Large intestine (tissue), 3 donors: ENCODE data around the gene WDR43. TPM values are rescaled to one million over a fixed set of nuclear protein-coding genes. Genes with fewer than 3 reads are reported as not detected.
"Not testable (repeated sequence)": the region's sequence is repeated elsewhere in the genome, so short reads cannot be mapped to it uniquely, and the experiment has no call there.

Experiments used
- DNase-seq, 2 donors: peaks; one replicate each; pipeline versions ENCODE4 v3.0.0 to v3.0.0-alpha.2; 2013
- H3K27ac ChIP-seq: one replicate; pipeline ENCODE4 v1.5.1; 2013; ENCODE audit warnings: low read length
- H3K27me3 ChIP-seq: 2 replicates; pipeline ENCODE4 v1.6.1; 2013; ENCODE audit warnings: low read length; ENCODE audit not compliant: control insufficient read depth, insufficient read depth
- H3K36me3 ChIP-seq: 2 replicates; pipeline ENCODE4 v1.6.1; 2013; ENCODE audit warnings: low read length; ENCODE audit not compliant: control insufficient read depth, insufficient read depth
- H3K4me1 ChIP-seq: one replicate; pipeline ENCODE4 v1.6.1; 2013; ENCODE audit warnings: low read length; ENCODE audit not compliant: control insufficient read depth, insufficient read depth
- H3K4me3 ChIP-seq: one replicate; pipeline ENCODE4 v1.5.1; 2013; ENCODE audit warnings: low read length
- H3K9me3 ChIP-seq: one replicate; pipeline ENCODE4 v1.6.1; 2013; ENCODE audit warnings: mild to moderate bottlenecking, low read depth, low read length, moderate library complexity; ENCODE audit not compliant: control insufficient read depth
- WGBS: methylation state at CpG from one replicate; pipeline ENCODE4 v1.1.5; 2013; ENCODE audit warnings: low lambda C conversion rate; ENCODE audit not compliant: insufficient coverage; 5-methylcytosine and 5-hydroxymethylcytosine counted together
- polyA plus RNA-seq: library from polyadenylated mRNA; unstranded; fragments of 120-200 nt; gene quantifications from one replicate; pipeline ENCODE4 v1.2.1, GENCODE V29; 2013

The WDR43 gene
- polyA plus RNA-seq, 1 donor: 34.7 TPM

DNA sequence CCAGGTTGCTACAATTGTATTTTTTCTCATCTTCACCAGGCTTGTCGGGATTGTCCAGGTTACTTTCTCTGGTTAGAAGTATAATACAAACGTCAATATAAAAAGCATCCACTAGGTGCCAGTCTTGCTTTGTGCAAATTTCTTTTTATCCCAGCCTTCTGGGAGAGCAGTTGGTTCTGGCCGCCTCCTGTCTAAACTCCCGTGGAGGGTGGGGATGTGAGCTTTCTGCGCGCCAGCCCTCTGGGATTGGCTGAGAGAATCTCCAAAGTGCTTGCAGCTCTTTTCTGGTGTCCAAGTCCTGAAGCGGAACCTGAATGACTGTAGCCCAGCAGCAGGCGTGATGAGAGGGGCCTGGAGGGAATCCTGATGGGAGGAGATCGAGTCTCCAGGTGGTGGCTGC is 64.2 kb downstream of the WDR43 start:
- Histone ChIP-seq H3K4me1 (peaks cover 4% of the 10 kb centered on the region), H3K4me3 (no peak overlapping the region), H3K27me3 (peaks cover 3% of the 10 kb centered on the region), H3K27ac (no peak overlapping the region), H3K36me3 (no peaks in the 10 kb centered on the region), H3K9me3 (no peaks in the 10 kb centered on the region)
- peak in 1 of 2 donors; percentile 49 for DNase-seq
- WGBS: 0% methylated on average over 1 of the region's 9 CpGs

DNA sequence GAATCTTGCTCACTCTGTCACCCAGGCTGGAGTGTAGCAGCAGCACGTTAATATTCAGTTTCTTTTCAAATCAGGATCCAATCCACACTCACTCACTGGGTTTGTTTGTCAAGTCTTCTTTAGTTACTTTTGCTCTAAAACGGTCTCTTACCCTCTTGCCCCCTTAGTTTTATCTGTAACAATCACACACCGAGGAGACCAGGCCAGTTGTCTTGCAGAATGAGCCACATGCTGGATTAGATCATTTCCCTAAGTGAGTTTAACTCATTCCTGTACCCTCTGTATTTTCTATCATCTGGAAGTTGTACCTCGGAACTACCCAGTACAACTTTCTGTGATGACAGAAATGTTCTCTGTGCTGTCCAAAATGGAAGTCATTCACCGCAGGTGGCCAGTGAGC is 65.9 kb downstream of the WDR43 start:
- WGBS: 41% methylated on average over 3 of the region's 5 CpGs
- no peak for DNase-seq
- Histone ChIP-seq H3K4me1 (peaks cover 4% of the 10 kb centered on the region), H3K4me3 (no peak overlapping the region), H3K27ac (no peak overlapping the region), H3K27me3 (peaks cover 3% of the 10 kb centered on the region), H3K36me3 (no peaks in the 10 kb centered on the region), H3K9me3 (no peaks in the 10 kb centered on the region)

DNA sequence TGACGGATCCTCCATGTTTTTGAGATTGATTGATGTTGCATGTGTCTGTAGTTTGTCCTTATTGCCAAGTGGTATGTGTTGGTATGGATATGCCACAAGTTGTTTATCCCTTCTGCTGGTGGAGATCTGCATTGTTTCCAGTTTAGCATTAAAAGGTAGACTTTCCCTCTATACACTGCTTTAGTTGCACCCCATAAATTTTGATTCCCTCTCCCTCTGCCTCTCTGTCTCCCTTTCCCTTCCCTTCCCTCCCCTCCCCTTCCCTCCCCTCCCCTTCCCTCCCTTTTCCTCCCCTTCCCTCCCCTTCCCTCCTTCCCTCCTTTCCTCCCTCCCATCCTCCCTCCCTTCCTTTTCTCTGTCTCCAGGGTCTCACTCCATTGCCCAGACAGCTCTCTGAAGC is 68.0 kb downstream of the WDR43 start:
- Histone ChIP-seq H3K4me1 (peaks cover 4% of the 10 kb centered on the region), H3K4me3 (no peak overlapping the region), H3K36me3 (no peaks in the 10 kb centered on the region), H3K9me3 (no peaks in the 10 kb centered on the region), H3K27me3 (peaks cover 3% of the 10 kb centered on the region), H3K27ac (no peak overlapping the region)
- WGBS: no CpG with 5 or more reads among the region's 1 CpG
- no peak for DNase-seq

DNA sequence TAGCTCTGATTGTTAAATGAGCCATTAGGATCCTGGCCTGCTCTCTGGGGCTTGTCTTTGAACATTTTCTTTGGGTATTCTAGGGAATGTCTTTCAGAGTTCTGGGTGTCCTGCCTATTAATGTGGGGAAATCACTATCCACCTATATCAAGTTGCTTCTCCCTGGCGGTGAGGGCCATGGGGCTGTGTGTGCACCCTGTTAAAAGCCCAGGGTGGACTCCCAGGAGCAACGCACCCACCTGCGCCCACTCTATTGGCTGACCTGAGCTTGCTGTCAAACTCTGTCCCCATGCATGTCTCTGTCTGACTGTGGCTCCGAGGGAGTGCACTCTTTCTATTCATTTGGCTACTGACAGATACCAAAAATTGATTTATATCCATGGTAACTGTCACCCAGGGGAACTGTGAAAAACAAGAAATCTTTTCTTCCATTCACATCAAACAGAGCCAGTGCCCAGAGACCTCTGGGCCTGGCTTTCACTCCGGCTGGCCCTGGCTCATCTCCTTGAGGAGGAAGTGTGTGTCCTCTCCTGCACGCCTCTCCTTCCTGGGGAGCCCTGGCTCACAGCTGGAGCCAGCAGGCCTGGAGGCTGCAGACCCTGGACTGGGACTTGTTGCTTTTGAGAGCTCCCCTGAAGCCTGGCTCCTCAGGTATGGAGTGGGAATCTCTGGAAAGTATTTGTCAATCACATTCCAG is 76.1 kb downstream of the WDR43 start:
- H3K4me3 ChIP-seq: no peak overlapping the region
- H3K4me1 ChIP-seq: no peaks in the 10 kb centered on the region
- WGBS: no CpG with 5 or more reads among the region's 6 CpGs
- H3K36me3 ChIP-seq: no peaks in the 10 kb centered on the region
- H3K9me3 ChIP-seq: no peaks in the 10 kb centered on the region
- H3K27me3 ChIP-seq: no peaks in the 10 kb centered on the region
- DNase-seq: no peak
- H3K27ac ChIP-seq: no peak overlapping the region

DNA sequence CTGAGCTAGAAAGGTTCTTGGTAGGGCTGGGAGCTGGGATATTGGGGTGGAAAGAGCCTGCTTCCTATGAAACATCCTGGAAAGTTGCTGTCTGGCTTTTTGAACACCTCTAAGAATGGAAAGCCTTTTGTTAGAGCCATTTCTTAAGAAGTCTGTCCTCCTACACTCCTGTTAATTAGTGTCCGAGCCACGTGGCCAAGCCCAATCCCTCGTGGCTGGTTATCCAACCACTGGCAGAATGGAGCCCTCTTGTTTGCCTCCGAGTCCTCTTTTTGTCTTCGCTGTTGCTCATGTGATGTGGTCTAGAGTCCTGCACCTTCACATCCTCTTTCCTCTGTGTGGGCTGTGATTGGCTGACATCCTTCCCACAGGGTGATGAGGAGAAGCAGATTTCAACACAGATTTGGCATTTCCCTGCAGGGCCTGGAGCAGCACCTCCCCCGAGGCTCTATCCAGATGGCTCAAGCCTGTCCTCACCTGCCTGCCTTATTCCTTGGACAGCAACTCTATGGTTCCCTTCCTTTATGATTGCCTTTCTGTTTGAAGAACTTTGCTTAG is 78.4 kb downstream of the WDR43 start:
- Histone ChIP-seq H3K4me3 (no peak overlapping the region), H3K36me3 (no peaks in the 10 kb centered on the region), H3K27ac (no peak overlapping the region), H3K9me3 (no peaks in the 10 kb centered on the region), H3K27me3 (no peaks in the 10 kb centered on the region), H3K4me1 (no peaks in the 10 kb centered on the region)
- 80% methylated on average over 1 of the region's 6 CpGs for WGBS
- no peak for DNase-seq

DNA sequence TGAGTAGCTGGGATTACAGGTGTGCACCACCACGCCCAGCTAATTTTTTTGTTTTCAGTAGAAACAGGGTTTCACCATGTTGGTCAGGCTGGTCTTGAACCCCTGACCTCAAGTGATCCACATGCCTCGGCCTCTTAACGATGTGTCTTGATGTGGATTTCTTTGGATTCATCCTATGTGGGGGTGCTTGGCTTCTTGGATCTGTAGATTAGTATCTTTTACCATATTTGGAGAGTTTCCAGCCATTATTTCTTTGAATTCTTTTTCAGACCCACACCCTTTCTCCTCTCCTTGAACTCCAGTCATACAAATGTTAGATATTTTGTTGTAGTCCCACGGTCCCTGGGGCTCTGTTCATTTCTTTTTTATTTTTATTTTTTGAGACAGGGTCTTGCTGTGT is 79.8 kb downstream of the WDR43 start:
- no peaks in the 10 kb centered on the region for H3K9me3 ChIP-seq
- no peaks in the 10 kb centered on the region for H3K36me3 ChIP-seq
- no peak overlapping the region for H3K4me3 ChIP-seq
- DNase-seq: no peak
- H3K27me3 ChIP-seq: no peaks in the 10 kb centered on the region
- no peaks in the 10 kb centered on the region for H3K4me1 ChIP-seq
- no CpG with 5 or more reads among the region's 4 CpGs for WGBS
- H3K27ac ChIP-seq: no peak overlapping the region

DNA sequence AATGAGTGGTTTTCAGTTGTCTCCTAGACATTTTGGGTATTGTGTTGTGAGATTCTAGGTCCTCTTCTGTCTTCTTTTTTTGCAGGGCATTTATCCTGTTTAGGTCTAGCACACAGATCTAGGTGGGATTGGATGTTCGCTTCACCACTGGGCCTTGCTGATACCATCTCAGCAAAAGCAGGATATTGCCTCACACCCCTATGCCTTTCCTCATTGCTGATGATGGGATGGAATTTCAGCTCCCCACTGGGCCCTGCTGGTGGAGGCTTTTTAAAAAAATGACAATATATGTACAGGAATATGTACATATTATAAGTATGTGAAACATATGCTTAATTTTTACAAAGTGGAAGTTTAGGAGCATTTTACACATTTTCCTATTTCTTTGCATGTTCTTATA is 81.2 kb downstream of the WDR43 start:
- H3K4me1 ChIP-seq: no peaks in the 10 kb centered on the region
- H3K36me3 ChIP-seq: no peaks in the 10 kb centered on the region
- H3K27ac ChIP-seq: no peak overlapping the region
- H3K27me3 ChIP-seq: no peaks in the 10 kb centered on the region
- no peak overlapping the region for H3K4me3 ChIP-seq
- H3K9me3 ChIP-seq: no peaks in the 10 kb centered on the region
- DNase-seq: no peak
- WGBS: no CpG with 5 or more reads among the region's 1 CpG

DNA sequence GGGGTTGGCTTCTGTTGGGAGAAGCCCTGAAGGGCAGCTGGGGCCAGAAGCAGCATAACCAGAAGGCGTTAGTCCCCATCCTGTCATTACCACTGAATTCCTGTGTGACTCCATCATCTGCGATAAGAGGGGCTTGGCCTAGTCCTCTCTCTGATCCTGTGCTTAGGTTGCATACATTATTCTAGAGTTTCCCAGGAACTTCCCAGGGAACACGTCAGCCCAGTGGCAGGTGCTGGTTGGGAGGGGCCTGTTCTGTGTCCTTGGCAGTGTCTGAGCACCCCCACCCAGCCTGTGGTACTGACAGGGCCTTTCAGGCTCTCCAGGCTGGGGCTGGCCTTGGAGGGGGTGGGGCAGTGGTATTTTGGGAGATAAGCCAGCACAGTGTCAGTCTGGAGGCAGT is 82.1 kb downstream of the WDR43 start:
- no CpG with 5 or more reads among the region's 3 CpGs for WGBS
- Histone ChIP-seq H3K4me3 (no peak overlapping the region), H3K27ac (no peak overlapping the region), H3K27me3 (no peaks in the 10 kb centered on the region), H3K9me3 (no peaks in the 10 kb centered on the region), H3K4me1 (peaks cover 3% of the 10 kb centered on the region), H3K36me3 (no peaks in the 10 kb centered on the region)
- DNase-seq: peak in 1 of 2 donors; percentile 64

DNA sequence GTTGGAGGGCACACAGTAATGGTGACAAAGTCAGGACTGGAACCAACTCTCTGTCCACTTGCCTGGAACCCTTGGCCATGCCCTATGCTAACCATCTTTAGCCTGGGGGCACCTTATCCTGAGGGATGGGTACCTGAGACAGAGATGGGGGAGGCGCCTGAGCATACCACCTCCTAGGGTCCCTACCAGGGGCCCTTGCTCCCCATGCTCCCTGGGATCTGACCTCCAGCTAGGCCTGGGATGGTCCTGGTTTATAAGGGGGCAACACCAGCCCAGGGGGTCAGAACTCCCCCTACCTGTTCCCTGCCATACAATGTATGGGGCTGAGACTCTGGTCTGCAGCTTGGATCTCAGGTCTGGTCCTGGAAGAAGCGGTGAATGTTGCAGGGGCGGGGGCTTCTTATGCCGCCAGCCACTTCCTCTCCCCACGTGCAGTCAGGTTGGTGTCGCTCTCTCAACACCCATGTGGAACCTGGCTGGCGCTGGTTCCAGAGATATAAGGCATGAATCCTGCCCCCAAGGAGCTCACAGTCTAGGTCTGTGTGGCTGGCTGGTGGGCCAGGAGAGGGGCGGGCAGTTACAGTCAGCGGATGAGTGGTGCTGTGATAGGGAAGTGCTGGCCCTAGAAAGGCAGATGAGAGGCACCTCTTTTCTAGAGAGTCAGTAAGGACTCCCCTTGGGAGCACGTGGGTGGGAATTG is 82.9 kb downstream of the WDR43 start:
- WGBS: no CpG with 5 or more reads among the region's 10 CpGs
- no peaks in the 10 kb centered on the region for H3K9me3 ChIP-seq
- DNase-seq: no peak
- no peak overlapping the region for H3K27ac ChIP-seq
- no peaks in the 10 kb centered on the region for H3K27me3 ChIP-seq
- H3K4me3 ChIP-seq: no peak overlapping the region
- peaks cover 3% of the 10 kb centered on the region for H3K4me1 ChIP-seq
- H3K36me3 ChIP-seq: no peaks in the 10 kb centered on the region

DNA sequence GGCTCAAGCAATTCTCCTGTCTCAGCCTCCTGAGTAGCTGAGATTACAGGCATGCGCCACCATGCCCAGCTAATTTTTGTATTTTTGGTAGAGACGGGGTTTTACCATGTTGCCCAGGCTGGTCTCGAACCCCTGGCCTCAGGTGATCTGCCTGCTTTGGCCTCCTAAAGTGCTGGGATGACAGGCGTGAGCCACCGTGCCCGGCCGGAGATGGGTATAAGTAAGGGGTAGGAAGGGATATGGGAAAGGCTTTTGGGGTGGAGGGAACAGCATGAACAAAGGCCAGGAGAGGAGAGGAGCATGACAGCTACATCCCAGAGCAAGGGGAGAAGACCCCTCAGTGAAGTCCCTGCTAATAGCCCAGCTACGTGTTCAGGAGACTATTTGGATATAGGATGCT is 83.5 kb downstream of the WDR43 start:
- not testable (repeated sequence) for H3K27me3 ChIP-seq, H3K36me3 ChIP-seq, H3K9me3 ChIP-seq, H3K4me3 ChIP-seq, H3K27ac ChIP-seq, DNase-seq, H3K4me1 ChIP-seq
- WGBS: no CpG with 5 or more reads among the region's 8 CpGs
